ENCODE results near the gene RSRC2.
"Not testable (repeated sequence)": the region's sequence is repeated elsewhere in the genome, so short reads cannot be mapped to it uniquely, and the experiment has no call there.

RSRC2 gene

GRCh38 chr12:122503147-122503751 is 23.5 kb downstream of the RSRC2 start:
- DNase-seq (ENCODE audit: low read depth) = no peak
- in situ Hi-C loops (cut with HindIII; ENCODE audit: low sequenced_read_pairs) = no loop called here
- no peak for TF ChIP-seq CTCF (IDR thresholded peaks at IDR 0.05; ENCODE audit: low read depth, low read length, missing control alignments)
- no peak overlapping the region for H3K4me3 ChIP-seq (ENCODE audit: low read depth, low read length)

GRCh38 chr12:122501489-122501989 is 25.2 kb downstream of the RSRC2 start:
- no peak for TF ChIP-seq CTCF (IDR thresholded peaks at IDR 0.05; ENCODE audit: low read depth, low read length, missing control alignments)
- H3K4me3 ChIP-seq (ENCODE audit: low read depth, low read length) = peak overlapping the region; percentile 78
- in situ Hi-C loops (cut with HindIII; ENCODE audit: low sequenced_read_pairs) = no loop called here
- DNase-seq (ENCODE audit: low read depth) = no peak

- peak within 1 kb of the TSS; percentile 78 for H3K4me3 ChIP-seq (ENCODE audit: low read depth, low read length)
- in situ Hi-C loops (cut with HindIII; ENCODE audit: low sequenced_read_pairs) = no loop called here
- no peak for TF ChIP-seq CTCF (IDR thresholded peaks at IDR 0.05; ENCODE audit: low read depth, low read length, missing control alignments)
- peak; percentile 97 for DNase-seq (ENCODE audit: low read depth)
Measured at GRCh38 chr12:122500685-122501488, 25.8 kb downstream of the RSRC2 start, which contains the start of gene ZCCHC8. TSS of gene ZCCHC8 (minus strand) at chr12:122500932. CDS start at chr12:122500840, 92 bp downstream.

GRCh38 chr12:122499991-122500684 is 26.6 kb downstream of the RSRC2 start:
- in situ Hi-C loops (cut with HindIII; ENCODE audit: low sequenced_read_pairs) = no loop called here
- no peak for TF ChIP-seq CTCF (IDR thresholded peaks at IDR 0.05; ENCODE audit: low read depth, low read length, missing control alignments)
- DNase-seq (ENCODE audit: low read depth) = peak; percentile 45
- H3K4me3 ChIP-seq (ENCODE audit: low read depth, low read length) = peak overlapping the region; percentile 78

GRCh38 chr12:122495258-122495657 is 31.5 kb downstream of the RSRC2 start:
- DNase-seq (ENCODE audit: low read depth) = no peak
- in situ Hi-C loops (cut with HindIII; ENCODE audit: low sequenced_read_pairs) = no loop called here
- TF ChIP-seq CTCF (IDR thresholded peaks at IDR 0.05; ENCODE audit: low read depth, low read length, missing control alignments) = no peak
- no peak overlapping the region for H3K4me3 ChIP-seq (ENCODE audit: low read depth, low read length)

GRCh38 chr12:122493222-122493621 is 33.5 kb downstream of the RSRC2 start:
- DNase-seq (ENCODE audit: low read depth); H3K4me3 ChIP-seq (ENCODE audit: low read depth, low read length); in situ Hi-C loops (cut with HindIII; ENCODE audit: low sequenced_read_pairs): not testable (repeated sequence)
